GM18873 (cell line): ENCODE measurements around the gene CPT2.
A peak's percentile ranks its signal among the peaks of the same experiment; 100 is the strongest.

ENCODE experiments used
- ATAC-seq: cut with Tn5 transposase; IDR thresholded peaks from one replicate; pipeline ENCODE4 v1.9.1; 2021; ENCODE audit warnings: mild to moderate bottlenecking, moderate library complexity, moderate number of reproducible peaks; ENCODE audit not compliant: unreplicated experiment, low FRiP score

Gene CPT2

GRCh38 chr1:53258216-53258615 lies 61.6 kb downstream of the CPT2 start:
- no peak for ATAC-seq

- ATAC-seq, result peak; percentile 61
Measured at GRCh38 chr1:53259932-53260331, 63.3 kb downstream of the CPT2 start.

DNA sequence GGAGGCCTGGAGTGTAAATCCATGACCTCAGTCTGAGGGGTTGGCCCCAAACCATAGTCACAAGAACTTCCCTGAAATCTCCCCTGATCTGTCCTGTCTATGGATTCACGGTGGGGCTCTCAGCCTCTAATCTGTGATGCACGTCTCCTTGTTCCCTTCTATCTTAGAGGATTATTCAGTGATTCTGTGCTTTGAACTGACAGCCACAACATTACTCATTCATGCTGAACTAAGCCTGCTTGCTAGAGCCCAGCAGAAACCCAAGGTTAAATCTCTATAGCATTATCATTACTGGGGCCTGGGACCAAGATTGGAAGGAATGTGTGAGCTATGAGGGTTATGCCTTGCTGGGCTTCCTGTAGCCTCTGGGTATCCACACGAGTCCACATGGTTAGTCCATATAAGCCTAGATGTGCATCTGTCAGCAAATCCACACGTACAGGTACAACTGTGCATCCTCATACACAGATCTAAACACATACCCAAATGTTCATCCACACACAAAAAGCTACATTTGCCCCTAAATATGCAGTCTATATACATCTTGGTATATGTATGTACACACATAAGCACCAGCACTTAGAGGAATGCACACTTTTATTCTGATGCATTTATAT lies 64.1 kb downstream of the CPT2 start:
- no peak for ATAC-seq

DNA sequence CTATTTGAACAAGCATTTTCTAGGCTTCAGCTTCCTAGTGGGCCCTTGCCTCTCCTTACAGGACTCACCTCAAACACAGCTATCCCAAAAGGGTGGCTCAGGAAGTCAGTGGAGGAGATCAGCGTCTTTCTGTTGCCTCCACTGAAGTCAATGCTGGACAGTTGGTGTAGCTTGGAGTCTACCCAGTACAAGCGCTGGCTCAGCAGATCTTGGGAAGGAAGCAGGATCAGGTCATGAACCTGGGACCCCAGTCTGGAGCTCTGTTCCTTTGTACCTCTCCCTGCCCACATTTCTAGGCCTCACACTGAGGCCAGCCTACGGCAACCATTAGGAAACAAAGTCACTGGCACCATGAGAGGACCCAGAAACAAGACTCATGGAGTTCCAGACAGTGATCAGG lies 65.4 kb downstream of the CPT2 start:
- ATAC-seq, result no peak
